Measurements from ENCODE around the gene OR52N2.

- TF ChIP-seq EZH2 (IDR thresholded peaks at IDR 0.05) (no peak), FOXP2 (optimal IDR thresholded peaks at IDR 0.05; ENCODE audit: control extremely low read depth, extremely low read length, insufficient read depth) (no peak), POLR2AphosphoS5 (IDR thresholded peaks at IDR 0.05; ENCODE audit: borderline replicate concordance, low read depth, low read length) (no peak)
Measured at GRCh38 chr11:5783255-5783654, 25.5 kb upstream of the OR52N2 start, which contains the start of gene OR52N5.
